ENCODE measurements around the gene SEC22A.

Gene SEC22A

DNA sequence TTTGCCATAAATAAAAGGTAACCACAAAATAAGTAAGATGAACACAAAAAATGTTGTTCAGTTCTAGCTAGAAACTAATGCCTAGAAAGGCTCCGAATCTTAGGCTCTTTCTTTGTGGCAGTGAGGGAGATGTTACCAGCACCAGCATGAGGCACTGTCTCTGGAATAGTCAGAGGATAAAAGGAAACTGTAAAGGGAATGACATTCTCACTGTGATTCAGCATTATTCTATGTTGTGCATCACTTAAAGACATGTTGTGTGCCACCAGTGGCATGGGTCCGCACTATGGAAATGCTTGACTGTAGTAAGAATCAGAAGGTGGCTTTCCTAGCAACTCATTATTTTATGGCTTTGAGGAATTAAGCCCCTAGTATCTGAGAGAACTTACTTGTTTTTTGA is 70.8 kb downstream of the SEC22A start:
- Mint-ChIP-seq H3K27ac (no peak overlapping the region), H3K4me3 (no peak overlapping the region), H3K27me3 (no peaks in the 10 kb centered on the region), H3K9me3 (no peaks in the 10 kb centered on the region), H3K36me3 (peaks cover 6% of the 10 kb centered on the region), H3K4me1 (no peaks in the 10 kb centered on the region)

DNA sequence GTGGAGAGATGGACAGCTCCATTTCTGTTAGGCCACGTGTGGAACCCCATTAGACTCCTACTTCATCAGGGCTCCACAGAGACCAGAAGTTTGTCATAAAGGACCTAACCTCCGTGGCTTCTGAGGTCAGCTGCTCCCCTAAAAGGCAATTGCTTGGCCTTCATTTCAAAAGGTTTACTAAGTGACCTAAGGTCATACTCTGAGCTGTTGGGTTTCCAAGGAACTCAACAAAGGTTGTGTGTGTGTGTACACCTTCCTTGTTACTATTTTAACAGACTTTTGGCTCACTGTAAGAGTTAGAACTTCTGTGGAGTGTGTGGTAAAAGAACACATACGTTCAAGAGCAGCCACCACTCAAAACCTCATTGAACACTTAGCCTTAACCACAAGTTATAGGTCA is 73.9 kb downstream of the SEC22A start:
- Mint-ChIP-seq H3K27ac (no peak overlapping the region), H3K9me3 (no peaks in the 10 kb centered on the region), H3K36me3 (peaks cover 2% of the 10 kb centered on the region), H3K4me1 (no peaks in the 10 kb centered on the region), H3K27me3 (no peaks in the 10 kb centered on the region), H3K4me3 (no peak overlapping the region)

DNA sequence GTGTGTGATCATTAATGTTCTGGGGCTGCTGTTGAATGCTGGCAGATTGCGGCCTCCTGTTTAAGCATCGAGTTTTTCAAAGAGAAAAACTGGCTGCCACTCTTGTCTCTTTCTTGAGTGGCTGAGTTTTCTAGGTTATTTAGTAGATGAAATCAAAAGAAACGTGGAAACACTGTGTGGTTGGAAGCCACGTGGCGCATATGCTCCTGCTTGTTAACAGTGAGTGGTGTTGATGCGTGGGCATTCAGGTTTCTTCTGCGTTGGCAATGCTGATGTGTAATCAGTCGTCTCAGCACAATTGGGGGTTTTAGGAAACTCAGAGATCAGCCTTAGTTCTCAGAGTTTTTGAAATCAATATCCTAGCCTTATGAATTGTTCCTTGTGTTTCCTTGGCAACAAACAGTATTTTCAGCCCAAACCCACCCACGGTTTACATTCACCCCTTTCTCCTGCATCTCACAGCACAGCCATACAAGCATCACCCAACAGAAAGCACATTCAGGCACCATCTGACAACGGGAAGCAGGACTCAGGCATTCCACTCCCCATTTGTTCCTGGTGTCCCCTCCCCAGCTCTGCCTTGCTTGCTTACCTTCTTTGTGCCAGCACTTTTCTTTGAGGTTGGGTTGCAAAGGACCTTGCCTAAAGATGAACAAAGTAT is 74.7 kb downstream of the SEC22A start:
- Mint-ChIP-seq H3K4me3 (no peak overlapping the region), H3K27me3 (no peaks in the 10 kb centered on the region)

DNA sequence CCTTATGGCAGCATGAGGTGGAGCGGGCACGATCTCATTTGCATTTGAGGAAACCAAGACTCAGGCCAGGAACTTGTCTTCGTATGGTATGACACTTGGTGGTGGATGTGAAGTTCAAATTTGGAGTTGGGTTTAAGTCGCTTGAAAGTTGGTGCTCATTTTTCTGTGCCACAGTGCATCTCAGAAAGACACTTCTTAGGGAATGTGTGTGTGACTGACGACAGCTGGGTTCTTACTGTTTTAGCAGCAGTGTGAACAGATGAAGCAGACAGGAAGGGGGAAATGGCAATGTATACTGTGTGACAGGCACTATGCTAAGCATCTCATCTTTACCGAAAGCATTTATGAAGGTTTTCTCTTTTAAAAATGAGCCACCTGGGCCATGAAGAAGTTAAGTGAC is 75.4 kb downstream of the SEC22A start:
- Mint-ChIP-seq H3K9me3 (no peaks in the 10 kb centered on the region), H3K4me1 (no peaks in the 10 kb centered on the region), H3K36me3 (peaks cover 2% of the 10 kb centered on the region), H3K27me3 (no peaks in the 10 kb centered on the region), H3K4me3 (no peak overlapping the region), H3K27ac (no peak overlapping the region)

More for the DNA sequence above, 74.7 kb downstream of the SEC22A start:
- no peaks in the 10 kb centered on the region for H3K9me3 Mint-ChIP-seq
- no peak overlapping the region for H3K27ac Mint-ChIP-seq
- no peaks in the 10 kb centered on the region for H3K4me1 Mint-ChIP-seq
- H3K36me3 Mint-ChIP-seq = peaks cover 2% of the 10 kb centered on the region

DNA sequence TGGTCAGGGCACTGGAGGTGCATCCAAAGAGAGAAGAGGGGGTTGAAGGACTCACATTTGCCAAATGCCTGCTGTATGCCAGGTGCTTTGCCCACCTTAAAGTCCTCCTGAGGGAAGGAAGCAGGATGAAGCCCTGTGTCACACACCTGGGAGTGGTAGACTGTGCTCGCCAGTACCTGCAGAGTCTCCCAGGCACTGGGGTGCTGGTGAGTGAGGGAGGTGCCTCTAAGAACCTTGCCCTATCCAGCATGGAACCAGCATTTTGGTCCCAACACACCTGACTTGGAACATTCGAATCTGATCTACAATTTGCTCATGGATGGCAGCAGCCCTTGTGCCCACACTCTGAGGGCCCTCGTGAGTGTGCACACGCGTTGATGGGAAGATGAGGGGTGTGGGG is 76.7 kb downstream of the SEC22A start:
- H3K36me3 Mint-ChIP-seq = no peaks in the 10 kb centered on the region
- H3K4me1 Mint-ChIP-seq = no peaks in the 10 kb centered on the region
- no peak overlapping the region for H3K27ac Mint-ChIP-seq
- H3K27me3 Mint-ChIP-seq = no peaks in the 10 kb centered on the region
- H3K4me3 Mint-ChIP-seq = no peak overlapping the region
- no peaks in the 10 kb centered on the region for H3K9me3 Mint-ChIP-seq

DNA sequence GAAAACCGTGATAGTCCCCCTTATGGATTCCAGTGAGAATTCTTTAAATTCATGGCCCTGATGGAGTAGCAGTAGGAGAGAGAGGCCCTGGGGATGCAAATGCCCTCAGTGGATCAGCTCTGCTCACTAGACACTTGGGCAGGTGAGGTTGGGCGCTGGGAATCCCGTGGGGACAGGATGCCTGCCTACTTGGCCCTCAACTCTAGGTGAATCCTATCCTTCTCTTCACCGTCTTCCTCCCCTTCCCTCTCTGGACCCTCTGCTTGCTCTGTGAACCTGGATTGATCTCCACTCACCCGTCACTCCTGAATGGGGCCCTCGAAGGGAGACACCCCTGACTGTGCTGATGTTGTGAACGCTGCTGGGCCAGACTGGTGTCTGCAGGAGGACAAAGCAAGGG is 77.4 kb downstream of the SEC22A start:
- Mint-ChIP-seq H3K9me3 (no peaks in the 10 kb centered on the region), H3K36me3 (no peaks in the 10 kb centered on the region), H3K27me3 (no peaks in the 10 kb centered on the region), H3K4me1 (no peaks in the 10 kb centered on the region), H3K27ac (no peak overlapping the region), H3K4me3 (no peak overlapping the region)

DNA sequence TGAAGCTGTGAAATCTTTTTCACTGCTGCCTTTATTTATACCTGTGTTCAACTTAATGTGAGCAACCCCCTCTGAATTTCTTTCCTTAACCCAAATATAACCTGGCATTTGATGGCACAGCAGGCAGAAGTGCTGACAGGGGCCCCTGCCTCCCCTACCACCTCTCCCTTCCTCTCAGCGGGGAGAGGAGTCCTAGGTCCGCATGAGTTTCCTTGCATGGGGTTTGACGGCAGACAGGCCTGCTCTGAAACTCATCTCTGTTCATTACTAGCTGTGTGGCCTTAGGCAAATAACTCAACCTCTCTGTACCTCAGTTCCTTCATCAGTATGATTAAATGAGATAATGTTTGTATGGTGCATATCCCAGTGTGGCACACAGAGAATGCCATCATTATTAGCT is 79.7 kb downstream of the SEC22A start:
- no peaks in the 10 kb centered on the region for H3K36me3 Mint-ChIP-seq
- H3K27ac Mint-ChIP-seq = no peak overlapping the region
- H3K4me1 Mint-ChIP-seq = no peaks in the 10 kb centered on the region
- no peaks in the 10 kb centered on the region for H3K27me3 Mint-ChIP-seq
- H3K4me3 Mint-ChIP-seq = no peak overlapping the region
- H3K9me3 Mint-ChIP-seq = no peaks in the 10 kb centered on the region

DNA sequence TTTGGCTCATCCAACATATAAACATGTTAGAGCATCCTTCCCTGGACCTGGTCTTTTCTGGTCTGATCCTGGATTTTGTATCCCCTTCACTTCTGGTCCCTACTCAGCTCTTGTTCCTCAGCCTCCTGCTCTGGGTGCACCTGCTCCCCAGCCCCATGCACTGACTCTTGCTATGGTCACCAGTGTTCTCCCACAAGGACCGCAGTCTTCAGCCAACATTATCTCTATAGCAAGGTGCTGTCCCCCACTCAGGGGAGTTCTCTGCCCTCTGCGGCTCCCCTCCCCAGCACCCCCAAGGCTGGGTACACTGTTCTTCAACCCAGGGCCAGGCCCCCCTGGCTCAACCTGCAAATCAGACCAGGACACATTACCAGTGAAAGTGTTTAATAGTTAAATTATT is 80.2 kb downstream of the SEC22A start:
- no peaks in the 10 kb centered on the region for H3K27me3 Mint-ChIP-seq
- no peaks in the 10 kb centered on the region for H3K4me1 Mint-ChIP-seq
- H3K27ac Mint-ChIP-seq = no peak overlapping the region
- no peaks in the 10 kb centered on the region for H3K9me3 Mint-ChIP-seq
- no peak overlapping the region for H3K4me3 Mint-ChIP-seq
- no peaks in the 10 kb centered on the region for H3K36me3 Mint-ChIP-seq

DNA sequence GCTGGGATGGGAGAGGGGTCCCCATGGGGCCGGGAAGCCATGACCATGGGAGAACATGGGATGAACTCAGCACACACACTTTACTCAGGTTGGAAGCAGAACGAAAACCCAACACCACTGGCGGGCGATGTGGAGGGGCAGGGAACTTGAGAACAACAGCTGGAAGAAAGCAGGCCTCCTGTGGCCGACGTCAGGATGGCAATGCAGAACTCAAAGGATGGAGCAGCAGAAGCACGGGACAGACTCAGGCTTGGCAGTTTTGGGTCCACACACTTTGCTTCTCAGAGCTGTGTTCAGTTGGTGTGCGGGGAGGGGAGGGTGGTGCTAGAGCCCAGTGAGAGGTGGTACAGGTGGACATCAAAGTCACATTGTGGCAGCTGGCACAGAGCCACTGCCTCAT is 80.7 kb downstream of the SEC22A start:
- no peak overlapping the region for H3K4me3 Mint-ChIP-seq
- no peaks in the 10 kb centered on the region for H3K4me1 Mint-ChIP-seq
- no peaks in the 10 kb centered on the region for H3K36me3 Mint-ChIP-seq
- H3K27ac Mint-ChIP-seq = no peak overlapping the region
- no peaks in the 10 kb centered on the region for H3K9me3 Mint-ChIP-seq
- H3K27me3 Mint-ChIP-seq = no peaks in the 10 kb centered on the region

DNA sequence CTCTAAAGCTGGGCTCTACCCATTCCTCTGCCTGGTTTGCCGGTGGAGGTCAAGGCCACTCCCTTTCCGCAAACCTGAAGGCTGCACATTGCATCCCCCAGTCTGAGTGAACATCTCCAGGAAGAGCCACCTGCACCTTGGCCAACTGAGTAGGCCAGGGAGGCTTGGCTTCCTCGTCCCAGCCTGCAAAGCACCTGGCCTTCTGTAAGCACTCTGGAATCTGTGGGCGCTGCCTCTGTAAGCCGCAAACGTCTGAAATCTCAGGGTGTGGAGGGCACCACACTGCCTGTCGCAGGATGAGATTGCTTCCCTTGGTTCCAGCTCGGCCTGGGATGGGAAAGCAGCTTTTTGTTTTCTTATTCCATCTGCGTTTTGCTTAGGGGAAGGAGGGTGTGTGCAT is 81.3 kb downstream of the SEC22A start:
- no peaks in the 10 kb centered on the region for H3K36me3 Mint-ChIP-seq
- no peak overlapping the region for H3K27ac Mint-ChIP-seq
- no peaks in the 10 kb centered on the region for H3K4me1 Mint-ChIP-seq
- H3K9me3 Mint-ChIP-seq = no peaks in the 10 kb centered on the region
- no peak overlapping the region for H3K4me3 Mint-ChIP-seq
- no peaks in the 10 kb centered on the region for H3K27me3 Mint-ChIP-seq

DNA sequence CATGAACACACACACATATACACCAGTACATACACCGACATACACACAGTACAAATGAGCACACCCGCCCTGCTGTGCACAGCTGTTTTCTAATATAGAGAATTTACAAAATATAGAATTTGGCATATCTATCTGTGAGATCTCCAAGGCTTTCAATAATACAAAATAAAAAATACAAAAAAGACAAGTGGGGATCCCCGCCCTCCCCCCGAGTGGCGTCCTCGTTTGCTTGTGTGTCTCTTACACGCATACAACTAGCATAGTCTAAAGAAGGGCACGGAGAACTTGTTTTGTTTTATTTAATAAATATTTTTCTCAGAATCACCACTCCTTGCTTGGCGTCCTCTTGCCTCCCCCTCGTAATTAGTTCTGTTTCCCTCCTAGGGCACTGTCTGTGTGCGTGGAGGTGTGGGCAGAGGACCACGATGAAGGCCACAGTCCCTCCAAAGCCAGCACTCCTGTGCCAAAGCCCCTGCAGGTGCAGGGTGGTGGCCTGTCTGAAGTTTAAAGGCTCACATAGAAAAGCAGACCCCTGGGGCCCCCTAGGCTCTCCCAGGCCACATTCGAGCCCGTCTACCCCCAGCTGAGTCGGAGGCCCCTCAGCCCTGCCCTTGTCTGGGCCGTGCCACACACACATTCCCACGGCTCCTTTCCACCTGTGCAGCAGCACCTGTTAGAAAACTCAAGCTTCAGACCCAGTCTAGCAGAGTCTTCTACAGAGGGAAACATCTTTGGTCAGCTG is 82.1 kb downstream of the SEC22A start:
- H3K4me3 Mint-ChIP-seq = no peak overlapping the region
- H3K9me3 Mint-ChIP-seq = no peaks in the 10 kb centered on the region
- H3K4me1 Mint-ChIP-seq = no peaks in the 10 kb centered on the region
- no peak overlapping the region for H3K27ac Mint-ChIP-seq
- H3K27me3 Mint-ChIP-seq = no peaks in the 10 kb centered on the region
- H3K36me3 Mint-ChIP-seq = no peaks in the 10 kb centered on the region

DNA sequence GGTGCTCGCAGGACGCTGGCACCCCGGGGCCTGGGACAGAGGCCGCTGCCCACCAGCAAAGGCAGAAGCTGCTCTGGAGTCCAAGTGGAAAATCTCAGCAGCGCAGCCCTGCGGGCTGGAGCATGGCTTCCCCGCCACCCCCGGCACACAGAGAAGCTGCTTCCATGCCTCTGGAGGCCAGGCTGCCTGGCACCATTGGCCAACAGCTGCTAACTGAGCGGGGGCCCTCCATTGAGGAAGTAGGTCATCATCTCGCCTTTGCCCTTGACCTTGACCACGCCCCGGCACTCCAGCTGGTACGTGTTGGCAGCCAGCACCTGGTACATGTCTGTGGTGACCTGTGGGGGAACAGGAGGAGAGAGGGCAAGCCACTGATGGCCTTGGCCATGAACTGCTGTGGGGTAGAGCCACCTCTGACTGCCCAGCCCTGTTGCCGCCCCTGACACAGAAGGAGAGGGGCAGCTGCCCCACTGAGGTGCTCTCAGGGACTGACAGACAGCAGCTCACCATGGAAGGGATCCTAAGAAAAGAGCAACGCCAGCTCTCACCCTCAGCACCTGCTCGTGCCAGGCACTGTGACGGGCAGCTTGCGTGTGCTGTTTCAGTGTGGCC is 82.8 kb downstream of the SEC22A start:
- Mint-ChIP-seq H3K36me3 (no peaks in the 10 kb centered on the region), H3K4me3 (no peak overlapping the region), H3K4me1 (no peaks in the 10 kb centered on the region), H3K27ac (no peak overlapping the region), H3K9me3 (no peaks in the 10 kb centered on the region), H3K27me3 (no peaks in the 10 kb centered on the region)

DNA sequence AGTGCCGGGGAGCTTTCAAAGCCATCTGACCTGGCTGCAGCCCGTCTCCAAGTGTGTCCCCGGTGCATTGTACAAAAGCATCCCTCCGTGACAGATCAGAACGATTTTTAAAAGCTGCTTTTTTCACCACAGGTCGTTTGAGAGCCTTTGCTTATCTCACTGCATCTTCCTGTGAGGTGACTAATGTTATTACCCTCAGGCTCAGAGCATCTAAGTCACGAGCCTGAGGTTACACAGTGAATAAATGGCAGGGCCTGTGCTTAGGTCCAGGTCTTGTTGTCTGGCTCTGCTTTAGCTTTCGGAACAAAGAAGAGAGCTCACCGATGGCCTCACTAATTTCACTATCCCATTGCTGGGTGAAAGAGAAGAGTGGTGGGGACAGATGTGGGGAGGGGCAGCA is 83.3 kb downstream of the SEC22A start:
- Mint-ChIP-seq H3K9me3 (no peaks in the 10 kb centered on the region), H3K4me3 (no peak overlapping the region), H3K4me1 (no peaks in the 10 kb centered on the region), H3K27ac (no peak overlapping the region), H3K27me3 (no peaks in the 10 kb centered on the region), H3K36me3 (no peaks in the 10 kb centered on the region)

DNA sequence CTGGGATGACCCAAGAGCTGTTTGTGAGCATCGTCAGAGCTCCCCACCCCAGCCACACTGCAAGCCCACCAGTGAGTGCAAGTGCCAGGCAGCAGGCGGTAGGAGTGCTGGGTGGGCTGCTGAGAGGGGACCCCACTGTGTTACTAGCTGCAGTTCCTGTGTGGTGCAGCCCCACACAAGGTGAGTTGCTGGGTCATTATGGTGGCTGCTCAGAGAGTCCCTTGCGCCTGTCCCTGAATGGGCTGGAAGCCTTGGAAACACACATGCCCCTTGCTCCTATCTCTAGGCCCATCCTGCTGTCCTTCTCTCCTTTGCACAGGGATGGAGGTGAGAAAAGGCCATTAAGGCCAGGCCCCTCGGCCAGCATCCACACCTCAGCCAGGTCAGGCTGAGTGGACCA is 83.7 kb downstream of the SEC22A start:
- Mint-ChIP-seq H3K9me3 (no peaks in the 10 kb centered on the region), H3K27me3 (no peaks in the 10 kb centered on the region), H3K36me3 (no peaks in the 10 kb centered on the region), H3K4me1 (no peaks in the 10 kb centered on the region), H3K27ac (no peak overlapping the region), H3K4me3 (no peak overlapping the region)

DNA sequence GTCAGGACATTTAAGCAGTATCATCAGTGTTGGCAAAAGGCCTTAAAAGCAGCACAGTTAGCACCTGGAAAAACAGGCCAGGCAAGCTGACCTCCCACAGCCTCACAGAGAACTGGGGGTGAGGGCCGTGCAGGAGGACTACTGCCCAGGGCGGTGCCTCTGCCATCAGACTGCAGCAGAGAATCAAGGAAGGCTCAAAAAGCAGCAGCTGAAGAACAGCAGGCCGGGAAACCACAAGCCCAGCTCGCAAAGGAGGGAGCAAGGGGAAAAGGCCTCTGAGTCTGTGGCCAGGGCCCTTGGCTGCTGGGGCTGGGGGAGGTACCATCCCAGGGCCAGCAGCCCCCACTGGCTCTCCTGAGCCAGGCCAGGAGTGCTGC is 84.2 kb downstream of the SEC22A start:
- no peaks in the 10 kb centered on the region for H3K36me3 Mint-ChIP-seq
- no peak overlapping the region for H3K4me3 Mint-ChIP-seq
- H3K4me1 Mint-ChIP-seq = no peaks in the 10 kb centered on the region
- no peak overlapping the region for H3K27ac Mint-ChIP-seq
- H3K27me3 Mint-ChIP-seq = no peaks in the 10 kb centered on the region
- H3K9me3 Mint-ChIP-seq = no peaks in the 10 kb centered on the region

DNA sequence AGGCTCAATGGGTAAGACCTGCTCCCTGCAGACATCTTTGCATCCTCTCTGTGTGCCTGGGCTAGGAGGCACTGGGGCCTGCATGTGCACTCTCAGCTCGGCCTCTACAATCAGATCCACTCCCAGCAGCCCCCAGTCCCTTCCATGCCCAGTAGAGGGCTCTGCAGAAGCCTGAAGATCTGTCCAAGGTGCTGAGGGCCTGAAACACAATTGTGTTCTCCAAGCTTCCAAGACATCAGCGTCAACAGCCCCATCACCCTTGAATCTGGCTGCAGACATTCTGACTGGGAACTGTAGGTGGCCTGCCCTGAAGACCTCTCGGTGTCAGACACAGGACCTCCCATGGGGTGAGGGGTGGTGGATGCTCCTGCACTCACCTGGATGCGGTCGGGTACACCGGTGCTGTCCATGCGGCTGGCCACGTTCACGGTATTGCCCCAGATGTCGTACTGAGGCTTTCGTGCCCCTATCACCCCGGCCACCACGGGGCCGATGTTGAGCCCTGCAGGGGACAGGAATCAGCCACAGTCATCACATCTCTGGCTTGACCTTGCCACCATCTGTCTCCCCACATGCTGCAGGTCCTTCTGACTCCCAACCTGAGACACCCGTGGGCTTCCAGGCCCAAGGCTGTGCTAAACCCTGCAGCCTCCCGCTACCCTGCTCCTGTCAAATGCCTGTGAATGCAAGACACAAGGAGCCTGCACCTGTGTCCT is 84.7 kb downstream of the SEC22A start:
- no peak overlapping the region for H3K27ac Mint-ChIP-seq
- H3K36me3 Mint-ChIP-seq = no peaks in the 10 kb centered on the region
- no peak overlapping the region for H3K4me3 Mint-ChIP-seq
- no peaks in the 10 kb centered on the region for H3K27me3 Mint-ChIP-seq
- H3K9me3 Mint-ChIP-seq = no peaks in the 10 kb centered on the region
- H3K4me1 Mint-ChIP-seq = no peaks in the 10 kb centered on the region

Measured in activated naive CD4-positive, alpha-beta T cell treated with anti-CD3 and anti-CD28 coated beads, Interleukin-2, amount 50 U/mL, for 24 hours (primary cell).